Chondrocyte (in vitro differentiated cells): Measurements from ENCODE around the gene IFI35. TPM values are rescaled to one million over a fixed set of nuclear protein-coding genes. Genes with fewer than 3 reads are reported as not detected.
A peak's percentile ranks its signal among the peaks of the same experiment; 100 is the strongest.
"Not testable (repeated sequence)": the region's sequence is repeated elsewhere in the genome, so short reads cannot be mapped to it uniquely, and the experiment has no call there.

ENCODE experiments used
- DNase-seq: peaks from one replicate; pipeline ENCODE4 v3.0.0; 2021; ENCODE audit warnings: mixed read lengths, low spot score
- H3K27ac Mint-ChIP-seq: one replicate; pipeline ENCODE4 v1.8.0; 2021; ENCODE audit warnings: mild to moderate bottlenecking, moderate library complexity, mixed read lengths; ENCODE audit not compliant: unreplicated experiment
- H3K27me3 Mint-ChIP-seq: 2 replicates; pipeline ENCODE4 v1.8.0; 2021; ENCODE audit warnings: low read depth, mixed read lengths
- H3K36me3 Mint-ChIP-seq: 2 replicates; pipeline ENCODE4 v1.8.0; 2021; ENCODE audit warnings: low read depth, mixed read lengths
- H3K4me1 Mint-ChIP-seq: 2 replicates; pipeline ENCODE4 v1.8.0; 2021; ENCODE audit warnings: low read depth, mild to moderate bottlenecking, mixed read lengths
- H3K4me3 Mint-ChIP-seq: one replicate; pipeline ENCODE4 v1.8.0; 2021; ENCODE audit warnings: mild to moderate bottlenecking, moderate library complexity, mixed read lengths; ENCODE audit not compliant: unreplicated experiment
- H3K9me3 Mint-ChIP-seq: 2 replicates; pipeline ENCODE4 v1.8.0; 2021; ENCODE audit warnings: low read depth, mixed read lengths
- CTCF ChIP-seq: fragments of 200-600 bp; sonication (generic); IDR thresholded peaks from 2 replicates; pipeline ENCODE4 v1.5.0; 2021; ENCODE audit warnings: antibody characterized with exemption, mild to moderate bottlenecking, moderate library complexity
- total RNA-seq: library from RNA; stranded (reverse); gene quantifications from 3 replicates; pipeline ENCODE4 v1.2.1, GENCODE V29; 2021

IFI35 gene
- total RNA-seq, 1 donor from 2014 or later, result 12.8 TPM

- H3K4me1 Mint-ChIP-seq, result peaks cover 1% of the 10 kb centered on the region
- H3K9me3 Mint-ChIP-seq, result no peaks in the 10 kb centered on the region
Observed at GRCh38 chr17:42971589-42971988, 35.0 kb upstream of the IFI35 start.

GRCh38 chr17:42973323-42973722 is 33.3 kb upstream of the IFI35 start:
- H3K36me3 Mint-ChIP-seq, H3K4me3 Mint-ChIP-seq, H3K4me1 Mint-ChIP-seq, H3K27ac Mint-ChIP-seq, H3K9me3 Mint-ChIP-seq, H3K27me3 Mint-ChIP-seq, DNase-seq: not testable (repeated sequence)

More at GRCh38 chr17:42971589-42971988, 35.0 kb upstream of the IFI35 start:
- Mint-ChIP-seq H3K27me3 (no peaks in the 10 kb centered on the region), H3K4me3 (no peak overlapping the region), H3K27ac (no peak overlapping the region), H3K36me3 (no peaks in the 10 kb centered on the region)
- no peak for TF ChIP-seq CTCF
- no peak for DNase-seq

DNA sequence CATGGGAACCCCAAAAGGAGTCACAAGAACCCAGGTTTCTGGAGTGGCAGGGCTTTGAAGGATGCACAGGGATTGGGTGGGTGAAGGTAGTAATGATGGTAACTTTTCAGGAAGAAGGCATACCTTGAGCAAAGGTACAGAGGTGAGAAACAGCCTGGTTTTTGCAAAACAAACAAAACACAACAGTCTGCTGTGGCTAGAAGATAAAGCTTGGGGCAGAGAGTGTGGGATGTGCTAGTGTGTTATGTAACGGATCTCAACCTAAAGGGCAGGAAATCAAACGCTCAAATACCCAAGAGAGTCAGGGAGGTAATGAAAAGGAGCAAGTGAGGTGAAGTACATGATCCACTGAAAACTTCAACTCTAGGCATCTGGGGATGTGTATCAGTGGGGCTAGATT is 31.3 kb upstream of the IFI35 start:
- Mint-ChIP-seq H3K4me1 (peaks cover 17% of the 10 kb centered on the region), H3K27ac (no peak overlapping the region), H3K36me3 (no peaks in the 10 kb centered on the region), H3K4me3 (no peak overlapping the region), H3K27me3 (no peaks in the 10 kb centered on the region), H3K9me3 (no peaks in the 10 kb centered on the region)
- TF ChIP-seq CTCF, result no peak
- DNase-seq, result no peak

DNA sequence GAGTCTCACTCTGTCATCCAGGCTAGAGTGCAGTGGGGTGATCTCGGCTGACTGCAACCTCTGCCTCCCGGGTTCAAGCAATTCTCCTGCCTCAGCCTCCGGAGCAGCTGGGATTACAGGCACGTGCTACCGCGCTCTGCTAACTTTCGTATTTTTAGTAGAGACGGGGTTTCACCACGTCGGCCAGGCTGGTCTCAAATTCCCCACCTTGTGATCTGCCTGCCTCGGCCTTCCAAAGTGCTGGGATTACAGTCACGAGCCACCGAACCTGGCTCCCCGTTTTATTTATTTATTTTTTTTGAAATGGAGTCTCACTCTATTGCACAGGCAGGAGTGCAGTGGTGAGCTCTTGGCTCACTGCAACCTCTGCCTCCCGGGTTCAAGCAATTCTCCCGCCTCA is 30.9 kb upstream of the IFI35 start:
- DNase-seq, H3K9me3 Mint-ChIP-seq, H3K27ac Mint-ChIP-seq, H3K27me3 Mint-ChIP-seq, H3K4me3 Mint-ChIP-seq, H3K36me3 Mint-ChIP-seq: not testable (repeated sequence)
- H3K4me1 Mint-ChIP-seq, result peaks cover 19% of the 10 kb centered on the region

DNA sequence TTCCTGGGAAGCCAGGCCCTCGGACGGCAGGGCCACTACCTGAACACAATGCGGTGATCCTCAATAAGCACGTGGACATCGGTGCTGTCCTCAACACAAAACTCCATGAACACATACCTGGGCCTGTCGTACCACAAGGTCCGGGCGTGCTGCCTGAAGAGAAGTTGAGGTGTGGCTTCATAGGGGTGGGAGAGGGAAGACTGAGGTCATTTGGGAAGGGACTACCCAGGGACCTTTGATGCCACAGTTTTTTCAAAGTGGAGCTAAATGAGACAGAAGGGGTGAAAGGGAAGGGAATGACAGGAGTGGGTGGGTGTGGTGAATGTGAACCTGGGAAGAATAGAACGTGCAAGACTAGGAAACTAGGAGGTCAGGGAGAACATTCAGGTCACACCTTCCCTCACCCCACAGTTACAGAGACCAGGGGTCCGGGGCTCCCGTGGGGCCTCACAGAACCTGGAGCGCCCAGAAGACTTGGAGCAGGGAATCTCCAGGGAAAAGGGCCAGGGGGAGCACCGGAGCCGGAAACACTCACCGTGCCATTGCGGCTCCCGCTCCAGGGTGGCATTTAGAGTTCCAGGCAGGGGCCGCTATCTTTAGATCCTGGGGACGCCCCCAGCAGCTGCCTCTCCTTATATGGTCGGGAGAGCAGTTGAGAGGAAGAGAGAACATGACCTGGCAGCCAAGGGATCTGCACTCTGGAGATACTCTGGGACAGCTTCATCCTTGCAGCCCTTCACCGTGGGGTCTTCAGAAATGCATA is 26.9 kb upstream of the IFI35 start, which contains the start of gene PTGES3L:
TSS of gene PTGES3L (minus strand) at position 570 of the 763 bp plus-strand sequence. CDS start at position 543, 27 bp downstream.
- Mint-ChIP-seq H3K27me3 (no peaks in the 10 kb centered on the region), H3K27ac (peak within 1 kb of the TSS; percentile 92), H3K4me1 (peaks cover 35% of the 10 kb centered on the region), H3K4me3 (peak within 1 kb of the TSS; percentile 99), H3K36me3 (peaks cover 5% of the 10 kb centered on the region), H3K9me3 (no peaks in the 10 kb centered on the region)
- DNase-seq, result no peak
- TF ChIP-seq CTCF, result no peak

DNA sequence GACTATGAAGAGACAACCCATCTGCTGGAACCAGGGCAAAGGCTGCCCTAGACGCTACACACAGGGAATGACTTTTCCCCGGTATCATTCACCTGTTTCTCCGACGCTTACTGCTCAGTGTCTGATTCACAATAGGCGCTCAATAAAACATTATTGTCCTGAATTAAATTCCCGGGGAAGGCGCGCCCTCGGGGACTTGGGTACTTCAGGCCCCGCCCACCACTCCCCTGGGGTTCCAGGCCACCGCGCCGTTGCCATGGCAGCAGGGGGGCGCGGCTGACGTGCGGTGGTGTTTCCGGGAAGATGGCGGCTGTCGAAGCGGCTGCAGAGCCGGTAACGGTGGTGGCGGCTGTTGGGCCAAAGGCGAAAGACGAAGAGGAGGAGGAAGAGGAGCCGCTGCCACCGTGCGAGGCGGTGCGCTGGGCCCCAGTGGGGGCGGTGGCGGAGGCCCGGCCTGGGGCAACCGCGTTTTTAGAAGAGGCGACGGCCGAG is 26.3 kb upstream of the IFI35 start, which contains the start of gene RUNDC1:
TSS of gene RUNDC1 (plus strand) at position 292 of the 492 bp plus-strand sequence. CDS start at position 304, 12 bp downstream.
- no peak for DNase-seq
- H3K36me3 Mint-ChIP-seq, result peaks cover 7% of the 10 kb centered on the region
- peak within 1 kb of the TSS; percentile 99 for H3K4me3 Mint-ChIP-seq
- TF ChIP-seq CTCF, result no peak
- peak within 1 kb of the TSS; percentile 92 for H3K27ac Mint-ChIP-seq
- no peaks in the 10 kb centered on the region for H3K27me3 Mint-ChIP-seq
- H3K9me3 Mint-ChIP-seq, result no peaks in the 10 kb centered on the region
- peaks cover 35% of the 10 kb centered on the region for H3K4me1 Mint-ChIP-seq
